H1 (cell line): Measurements from ENCODE around the gene ZMYND12. TPM values are rescaled to one million over a fixed set of nuclear protein-coding genes. Genes with fewer than 3 reads are reported as not detected.

Source experiments
- CTCF ChIA-PET: fragments of 300-600 bp; sonication (Branson Sonifier 250); formaldehyde crosslinking; loops from one replicate; lab custom pipeline; 2021; ENCODE audit not compliant: partially characterized antibody; lab: Charles Lee
- POLR2A ChIA-PET: fragments of 300-600 bp; sonication (Branson Sonifier 250); formaldehyde crosslinking; loops from one replicate; lab custom pipeline; 2021; ENCODE audit warnings: inconsistent platforms; ENCODE audit not compliant: partially characterized antibody; lab: Charles Lee
- DNase-seq, 2 experiments: peaks; one replicate each; pipeline versions ENCODE4 v3.0.0 to v3.0.0-alpha.2; 2010 to 2022; ENCODE audit warnings: low spot score in 2 of 2, low read depth in 1 of 2, mixed read lengths in 1 of 2
- FAIRE-seq: peaks from 2 replicates; lab custom pipeline; 2011; peaks lifted over from hg19 to GRCh38; lab: Jason Lieb, UNC
- H2AFZ ChIP-seq: 2 replicates; pipeline ENCODE4 v1.8.1; 2012; ENCODE audit warnings: low read length, inconsistent platforms
- H2AK5ac ChIP-seq: 2 replicates; pipeline ENCODE4 v1.6.1; 2013; ENCODE audit warnings: low read depth, low read length
- H2BK120ac ChIP-seq: replicated peaks from 2 replicates; pipeline ENCODE3; 2013; ENCODE audit warnings: low read depth, low read length, inconsistent platforms
- H2BK12ac ChIP-seq: 2 replicates; pipeline ENCODE4 v1.6.1; 2013; ENCODE audit warnings: low read depth, low read length
- H2BK15ac ChIP-seq: 2 replicates; pipeline ENCODE4 v1.6.1; 2013; ENCODE audit warnings: low read length
- H2BK20ac ChIP-seq: 2 replicates; pipeline ENCODE4 v1.6.1; 2013; ENCODE audit warnings: low read length
- H2BK5ac ChIP-seq: 2 replicates; pipeline ENCODE4 v1.6.1; 2013; ENCODE audit warnings: low read depth, low read length
- H3K14ac ChIP-seq: 2 replicates; pipeline ENCODE4 v1.6.1; 2013; ENCODE audit warnings: inconsistent platforms; ENCODE audit not compliant: insufficient read length
- H3K18ac ChIP-seq: 2 replicates; pipeline ENCODE4 v1.6.1; 2013; ENCODE audit warnings: low read length; ENCODE audit errors: extremely low read depth
- H3K23ac ChIP-seq: 2 replicates; pipeline ENCODE4 v1.6.1; 2013; ENCODE audit warnings: inconsistent platforms; ENCODE audit not compliant: insufficient read length
- H3K23me2 ChIP-seq: 2 replicates; pipeline ENCODE4 v1.6.1; 2013; ENCODE audit warnings: low read depth, low read length
- H3K27ac ChIP-seq: 2 replicates; pipeline ENCODE4 v1.6.1; 2011; ENCODE audit warnings: low read depth, low read length, inconsistent platforms
- H3K27me3 ChIP-seq, 4 experiments: replicated peaks in 1 of 4; 1 replicate in 1 of 4; 2 replicates in 3 of 4; pipeline versions ENCODE4 v1.6.1 to v1.8.1; 2011 to 2013; ENCODE audit warnings: low read length in 3 of 4, mild to moderate bottlenecking in 3 of 4, inconsistent platforms in 2 of 4, mixed read lengths in 2 of 4, moderate library complexity in 1 of 4; ENCODE audit not compliant: control insufficient read depth in 3 of 4, insufficient read depth in 3 of 4; ENCODE audit errors: extremely low read depth in 1 of 4
- H3K36me3 ChIP-seq, 4 experiments: 2 replicates each; pipeline versions ENCODE4 v1.6.1 to v1.8.1; 2011 to 2013; ENCODE audit warnings: mild to moderate bottlenecking in 4 of 4, low read length in 3 of 4, moderate library complexity in 2 of 4, control low read depth in 1 of 4, inconsistent platforms in 1 of 4; ENCODE audit not compliant: insufficient read depth in 4 of 4, control insufficient read depth in 2 of 4
- H3K4ac ChIP-seq: replicated peaks from 2 replicates; pipeline ENCODE3; 2013; ENCODE audit warnings: low read length, low read depth, mixed read lengths, inconsistent platforms; ENCODE audit not compliant: insufficient read length
- H3K4me1 ChIP-seq, 4 experiments: replicated peaks in 1 of 4; 1 replicate in 1 of 4; 2 replicates in 3 of 4; pipeline versions ENCODE4 v1.6.1 to v1.8.1; 2011 to 2013; ENCODE audit warnings: low read length in 3 of 4, inconsistent platforms in 2 of 4, mixed read lengths in 1 of 4; ENCODE audit not compliant: insufficient read depth in 4 of 4, control insufficient read depth in 3 of 4
- H3K4me2 ChIP-seq, 2 experiments: 2 replicates each; pipeline versions ENCODE4 v1.6.1 to v1.8.1; 2011 to 2013; ENCODE audit warnings: low read depth in 2 of 2, low read length in 2 of 2, control low read depth in 1 of 2, inconsistent platforms in 1 of 2, mild to moderate bottlenecking in 1 of 2; ENCODE audit not compliant: insufficient read depth in 1 of 2
- H3K4me3 ChIP-seq, 4 experiments: fragments of 200-600, 300-600 bp in 1 of 4; sonication (generic), shearing (Covaris generic), sonication (Bioruptor Twin) in 1 of 4; 2 replicates each; pipeline versions ENCODE4 v1.5.1 to v1.8.1; 2011 to 2016; ENCODE audit warnings: low read length in 4 of 4, low read depth in 3 of 4, control low read depth in 2 of 4, inconsistent platforms in 2 of 4, mild to moderate bottlenecking in 2 of 4, mixed read lengths in 1 of 4, moderate library complexity in 1 of 4; ENCODE audit not compliant: insufficient read depth in 2 of 4; ENCODE audit errors: extremely low read depth in 1 of 4
- H3K56ac ChIP-seq: replicated peaks from 2 replicates; pipeline ENCODE3; 2013; ENCODE audit warnings: low read depth, mild to moderate bottlenecking, mixed read lengths, low read length, inconsistent platforms; ENCODE audit not compliant: insufficient read length
- H3K79me1 ChIP-seq: 2 replicates; pipeline ENCODE4 v1.6.1; 2013; ENCODE audit warnings: low read depth, low read length, control low read depth
- H3K79me2 ChIP-seq, 2 experiments: 2 replicates each; pipeline versions ENCODE4 v1.6.1 to v1.8.1; 2012 to 2013; ENCODE audit warnings: low read length in 2 of 2, mild to moderate bottlenecking in 2 of 2, inconsistent platforms in 1 of 2; ENCODE audit not compliant: insufficient read depth in 2 of 2, control insufficient read depth in 1 of 2
- H3K9ac ChIP-seq, 4 experiments: replicated peaks in 1 of 4; 1 replicate in 1 of 4; 2 replicates in 3 of 4; pipeline versions ENCODE4 v1.6.1 to v1.8.1; 2011 to 2013; ENCODE audit warnings: low read depth in 3 of 4, low read length in 3 of 4, control low read depth in 2 of 4, mild to moderate bottlenecking in 2 of 4, moderate library complexity in 2 of 4, inconsistent platforms in 1 of 4; ENCODE audit errors: extremely low read depth in 1 of 4
- H3K9me3 ChIP-seq, 2 experiments: 2 replicates each; pipeline versions ENCODE4 v1.6.1 to v1.8.1; 2012 to 2013; ENCODE audit warnings: mild to moderate bottlenecking in 2 of 2, moderate library complexity in 2 of 2, control low read depth in 1 of 2, inconsistent platforms in 1 of 2, low read depth in 1 of 2, low read length in 1 of 2, mixed read lengths in 1 of 2; ENCODE audit not compliant: insufficient read depth in 2 of 2
- H4K20me1 ChIP-seq, 2 experiments: replicated peaks in 1 of 2; 2 replicates each; pipeline versions ENCODE3 to v1.8.1; 2011 to 2013; ENCODE audit warnings: inconsistent platforms in 2 of 2, low read length in 2 of 2, mild to moderate bottlenecking in 1 of 2; ENCODE audit not compliant: insufficient read depth in 2 of 2, control insufficient read depth in 1 of 2
- H4K5ac ChIP-seq: 2 replicates; pipeline ENCODE4 v1.6.1; 2013; ENCODE audit warnings: low read length, low read depth, mixed read lengths, inconsistent platforms; ENCODE audit not compliant: insufficient read length
- H4K8ac ChIP-seq: 2 replicates; pipeline ENCODE4 v1.8.0; 2013; ENCODE audit warnings: mild to moderate bottlenecking, moderate library complexity, low read length, inconsistent platforms; ENCODE audit not compliant: insufficient read depth; ENCODE audit errors: extremely low read depth
- H4K91ac ChIP-seq: replicated peaks from 2 replicates; pipeline ENCODE3; 2013; ENCODE audit warnings: low read length, mixed read lengths, inconsistent platforms; ENCODE audit not compliant: insufficient read length
- BACH1 ChIP-seq: IDR thresholded peaks from 2 replicates; pipeline ENCODE4 v1.6.1; 2012; ENCODE audit warnings: low read length, improper control_type of control experiment
- CBX5 ChIP-seq: fragments of 300-800, 300-1000 bp; sonication (generic); IDR thresholded peaks from 2 replicates; pipeline ENCODE4 v1.7.1; 2016; ENCODE audit warnings: antibody characterized with exemption, low read length, low read depth
- CEBPB ChIP-seq: IDR thresholded peaks from 2 replicates; pipeline ENCODE4 v1.6.1; 2012; ENCODE audit warnings: low read depth, low read length
- CHD2 ChIP-seq: IDR thresholded peaks from 2 replicates; pipeline ENCODE4 v1.6.1; 2012; ENCODE audit warnings: low read length, improper control_type of control experiment
- CTBP2 ChIP-seq: IDR thresholded peaks from 2 replicates; pipeline ENCODE4 v1.7.0; 2011; ENCODE audit warnings: borderline replicate concordance, mild to moderate bottlenecking, moderate library complexity, mixed read lengths, low read length; ENCODE audit not compliant: insufficient read depth, insufficient read length
- CTCF ChIP-seq, 3 experiments: IDR thresholded peaks; 1 replicate in 2 of 3; 2 replicates in 1 of 3; pipeline versions ENCODE4 v1.5.1 to v1.6.1; 2011; ENCODE audit warnings: low read length in 3 of 3, mild to moderate bottlenecking in 3 of 3, inconsistent platforms in 2 of 3, low read depth in 1 of 3, moderate library complexity in 1 of 3; ENCODE audit not compliant: insufficient read depth in 1 of 3; ENCODE audit errors: control extremely low read depth in 1 of 3
- JUN ChIP-seq: IDR thresholded peaks from 2 replicates; pipeline ENCODE4 v1.6.1; 2011; ENCODE audit warnings: low read depth, mild to moderate bottlenecking, improper control_type of control experiment, low read length
- NANOG ChIP-seq: IDR thresholded peaks from 2 replicates; pipeline ENCODE4 v1.6.1; 2011; ENCODE audit warnings: low read length, low read depth, mild to moderate bottlenecking, inconsistent platforms; ENCODE audit not compliant: insufficient read depth, poor library complexity, severe bottlenecking
- PHF8 ChIP-seq: fragments of 200-600 bp; sonication (generic); conservative IDR thresholded peaks from 2 replicates; pipeline ENCODE4 v1.7.1; 2012; ENCODE audit warnings: low read depth, mild to moderate bottlenecking, inconsistent platforms, low read length, moderate library complexity
- SIX5 ChIP-seq: IDR thresholded peaks from 2 replicates; pipeline ENCODE4 v1.6.1; 2011; ENCODE audit warnings: mild to moderate bottlenecking, low read depth, low read length
- SRF ChIP-seq: IDR thresholded peaks from 2 replicates; pipeline ENCODE4 v1.6.1; 2011; ENCODE audit warnings: mild to moderate bottlenecking, low read depth, low read length, moderate library complexity
- TCF12 ChIP-seq: IDR thresholded peaks from 2 replicates; pipeline ENCODE4 v1.6.1; 2011; ENCODE audit warnings: low read depth, mild to moderate bottlenecking, low read length
- ZNF274 ChIP-seq: IDR thresholded peaks from 2 replicates; pipeline ENCODE4 v1.7.0; 2012; ENCODE audit warnings: low read length, borderline replicate concordance; ENCODE audit errors: extremely low read depth
- WGBS, 2 experiments: shearing (Covaris generic) in 1 of 2; methylation state at CpG; one replicate each; pipeline versions ENCODE4 v1.1.6 to v1.1.7; 2013 to 2015; ENCODE audit warnings: low lambda C conversion rate in 2 of 2, mixed read lengths in 2 of 2, inconsistent platforms in 1 of 2, low coverage in 1 of 2, missing lambda C conversion rate in 1 of 2; ENCODE audit not compliant: insufficient replicate concordance in 2 of 2, insufficient coverage in 1 of 2, insufficient read length in 1 of 2; ENCODE audit errors: extremely low coverage in 1 of 2, missing lambda C conversion rate in 1 of 2; 5-methylcytosine and 5-hydroxymethylcytosine counted together
- polyA plus RNA-seq, 7 experiments: library from polyadenylated mRNA; depleted of rRNA in 3 of 7; stranded (reverse) in 5 of 7; unstranded in 2 of 7; fragments of >200 nt in 5 of 7; fragments of 200-250 nt in 2 of 7; gene quantifications; 1 replicate in 5 of 7; 2 replicates in 1 of 7; 4 replicates in 1 of 7; pipeline versions ENCODE4 v1.2.1 to v1.2.3, GENCODE V29; 2011 to 2013; ENCODE audit warnings: missing spikeins in 2 of 7, mixed read lengths in 2 of 7
- total RNA-seq: library from RNA; stranded (reverse); fragmentation: NEBNext Ultra II Directional; extraction: Animal tissue kit (Norgen Biotek cat#: 25700); gene quantifications from 2 replicates; pipeline ENCODE4 v1.2.1, GENCODE V29; 2021

The ZMYND12 gene
- total and polyA plus RNA-seq, 2 of the 8 experiments (the other 6 are each of a cell fraction or from before 2014, with no cell fraction given): 0.62 TPM; not detected in 1

DNA sequence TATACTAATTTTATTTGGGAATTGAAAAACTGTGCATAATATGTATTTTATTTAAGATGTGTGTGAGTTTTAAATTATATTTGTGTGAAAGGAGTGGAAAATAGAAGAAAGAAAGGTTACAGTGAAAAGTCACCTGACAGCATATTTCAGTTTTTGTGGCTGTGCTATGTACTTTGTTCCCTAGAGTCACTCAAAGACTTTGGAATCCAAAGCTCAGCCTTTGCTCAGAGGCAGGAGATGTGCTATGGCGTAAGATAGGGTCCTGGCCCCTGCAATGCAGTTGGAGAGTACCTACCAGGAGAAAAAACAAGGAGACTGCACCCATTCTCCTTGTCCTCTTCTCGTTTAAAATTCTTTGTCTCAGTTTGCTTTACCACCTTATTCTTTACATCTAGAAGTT lies 10.2 kb upstream of the ZMYND12 start:
- H3K4ac ChIP-seq: no peak overlapping the region
- H3K27ac ChIP-seq: no peak overlapping the region
- H3K23me2 ChIP-seq: peaks cover 8% of the 10 kb centered on the region
- H2BK5ac ChIP-seq: no peak overlapping the region
- H3K27me3 ChIP-seq: no peaks in the 10 kb centered on the region
- no peak overlapping the region for H2BK20ac ChIP-seq
- no peak overlapping the region for H3K4me2 ChIP-seq
- no peak overlapping the region for H3K23ac ChIP-seq
- H3K56ac ChIP-seq: no peak overlapping the region
- no peak overlapping the region for H2BK15ac ChIP-seq
- no peaks in the 10 kb centered on the region for H3K79me2 ChIP-seq
- DNase-seq (no peak), FAIRE-seq (no peak)
- H4K20me1 ChIP-seq: peaks cover 0 to 2% of the 10 kb centered on the region in 2 experiments
- H4K91ac ChIP-seq: no peak overlapping the region
- no peak overlapping the region for H4K5ac ChIP-seq
- no peaks in the 10 kb centered on the region for H3K79me1 ChIP-seq
- ChIA-PET POLR2A (no interaction called here), CTCF (interaction anchor here (0.6 kb wide), 1 partner anchor 294 kb away, joined by 3 read pairs; no protein-coding TSS in a partner anchor)
- H3K14ac ChIP-seq: no peak overlapping the region
- H2BK12ac ChIP-seq: no peak overlapping the region
- H3K9me3 ChIP-seq: no peaks in the 10 kb centered on the region
- no peak overlapping the region for H2BK120ac ChIP-seq
- no peak overlapping the region for H3K18ac ChIP-seq
- H3K4me3 ChIP-seq: no peak overlapping the region
- H4K8ac ChIP-seq: no peak overlapping the region
- no peak overlapping the region for H2AK5ac ChIP-seq
- H2AFZ ChIP-seq: no peak overlapping the region
- H3K36me3 ChIP-seq: no peaks in the 10 kb centered on the region
- H3K4me1 ChIP-seq: peaks cover 0 to 3% (median 0%) of the 10 kb centered on the region in 4 experiments; a peak in 2 of 7 replicates
- WGBS, 2 experiments: 83% methylated on average over 2 of the region's 2 CpGs; no CpG with 5 or more reads in 1 of the 2 experiments
- no peak overlapping the region for H3K9ac ChIP-seq
- TF ChIP-seq NANOG (no peak), PHF8 (no peak), CTBP2 (no peak), ZNF274 (no peak), SRF (no peak), CHD2 (no peak), JUN (no peak), BACH1 (no peak), SIX5 (no peak), CEBPB (no peak), CBX5 (no peak), TCF12 (no peak), CTCF (IDR thresholded peaks at IDR 0.05; ENCODE audit: control extremely low read depth in 1 of 3, insufficient read depth in 1 of 3, low read depth in 1 of 3, low read length in 3 of 3) (no peak)
